Motor neuron (in vitro differentiated cells): ENCODE results near the gene PKD1L1. TPM values are rescaled to one million over a fixed set of nuclear protein-coding genes. Genes with fewer than 3 reads are reported as not detected.
A peak's percentile ranks its signal among the peaks of the same experiment; 100 is the strongest.
"Not testable (repeated sequence)": the region's sequence is repeated elsewhere in the genome, so short reads cannot be mapped to it uniquely, and the experiment has no call there.

Experiments used
- ATAC-seq, 8 experiments: fragments of 200-7000 bp; cut with Tn5 transposase; replicated peaks in 6 of 8; 2 replicates each; pipeline ENCODE4 v1.8.0; 2021; ENCODE audit warnings: mild to moderate bottlenecking in 8 of 8, moderate library complexity in 8 of 8
- H3K27ac ChIP-seq, 2 donors: fragments of 250-450 bp; sonication (Bioruptor Pico); 2 replicates each; pipeline ENCODE4 v1.9.0; 2021; ENCODE audit warnings: antibody characterized with exemption in 2 of 2, mild to moderate bottlenecking in 2 of 2, moderate library complexity in 1 of 2
- H3K4me1 ChIP-seq, 2 donors: fragments of 250-450 bp; sonication (Bioruptor Pico); replicated peaks in 1 of 2; 2 replicates each; pipeline ENCODE4 v1.6.1; 2021; ENCODE audit warnings: antibody characterized with exemption in 2 of 2, mild to moderate bottlenecking in 2 of 2, moderate library complexity in 1 of 2
- H3K4me3 ChIP-seq, 5 donors: fragments of 250-450 bp; sonication (Bioruptor Pico); 2 replicates each; pipeline ENCODE4 v1.9.0; 2021; ENCODE audit warnings: antibody characterized with exemption in 5 of 5, mild to moderate bottlenecking in 5 of 5, moderate library complexity in 4 of 5
- WGBS, 10 experiments: fragments of 450-650 bp; shearing (Covaris generic); methylation state at CpG; one replicate each; pipeline ENCODE4 v1.0.0; 2022; 5-methylcytosine and 5-hydroxymethylcytosine counted together
- in situ Hi-C, 9 experiments: fragments of 400-800 bp; cut with MboI; loops; one replicate each; pipeline ENCODE4 v1.15.0; 2021; ENCODE audit warnings: low sequenced_read_pairs in 9 of 9, low pct_unique_long_range_greater_than_20kb in 2 of 9; ENCODE audit not compliant: unreplicated experiment in 9 of 9
- total RNA-seq, 8 experiments: library from RNA; unstranded; fragments of 300-600 nt; gene quantifications; 2 replicates each; pipeline versions ENCODE4 v1.2.3 to v1.2.4, GENCODE V29; 2022

Gene PKD1L1
- total RNA-seq, 8 experiments from 2014 or later: 0.09 to 1.6 (median 0.32) TPM; not detected in 1

DNA sequence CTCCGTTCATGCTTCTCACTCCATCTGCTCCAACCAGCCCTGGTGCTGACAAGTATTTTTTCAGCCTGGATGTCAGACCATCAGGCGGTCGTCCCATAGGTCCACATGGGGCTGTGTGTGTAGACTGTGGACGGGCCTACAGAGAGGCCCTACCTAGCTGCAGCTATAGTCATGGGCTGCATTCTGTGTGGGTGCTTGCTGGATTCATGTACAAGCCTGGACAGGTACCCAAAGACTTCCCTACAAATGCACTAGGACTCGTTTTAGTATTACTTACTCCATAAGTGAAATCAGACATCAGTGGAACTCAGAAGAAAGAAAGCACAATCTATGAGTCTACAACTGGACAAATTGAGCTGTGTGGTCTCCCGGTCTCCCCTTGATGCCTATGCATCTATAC is 146.8 kb downstream of the PKD1L1 start:
- 38 to 100% (median 86%) methylated on average over 1 to 3 of the region's 6 CpGs; no CpG with 5 or more reads in 2 of the 10 experiments for WGBS, 10 experiments
- ATAC-seq: no peak
- Histone ChIP-seq H3K4me3 (no peak overlapping the region), H3K27ac (no peak overlapping the region), H3K4me1 (no peaks in the 10 kb centered on the region)
- in situ Hi-C loops: loop anchor here in 8 of 9 experiments (25.0 kb wide), 3 partner anchors 364 to 539 kb away; no protein-coding TSS in a partner anchor

DNA sequence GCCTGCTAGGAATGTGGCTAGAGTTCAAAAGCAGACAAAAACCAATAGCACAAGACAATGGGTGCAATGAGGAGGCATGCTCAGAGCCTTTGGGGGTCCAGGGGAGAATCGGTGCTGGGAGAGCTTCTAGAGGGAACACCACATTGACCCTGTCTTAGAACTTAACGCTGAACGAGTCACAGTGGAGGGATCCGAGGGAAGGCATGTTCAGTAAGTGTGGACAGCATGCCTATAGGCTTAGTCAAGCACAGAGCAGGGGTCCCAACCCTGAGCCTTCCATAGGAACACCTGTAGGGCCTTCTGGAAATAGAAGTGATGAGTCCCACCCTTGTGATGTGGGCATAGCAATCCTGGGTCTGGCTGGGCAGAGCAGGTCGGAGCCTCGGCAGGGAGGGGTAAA is 148.7 kb downstream of the PKD1L1 start:
- no peak overlapping the region for H3K4me3 ChIP-seq
- no peak for ATAC-seq
- H3K4me1 ChIP-seq: no peaks in the 10 kb centered on the region
- in situ Hi-C loops: no loop called here
- WGBS, 10 experiments: 74 to 100% (median 89%) methylated on average over 1 to 5 of the region's 6 CpGs; no CpG with 5 or more reads in 3 of the 10 experiments
- H3K27ac ChIP-seq: no peak overlapping the region

DNA sequence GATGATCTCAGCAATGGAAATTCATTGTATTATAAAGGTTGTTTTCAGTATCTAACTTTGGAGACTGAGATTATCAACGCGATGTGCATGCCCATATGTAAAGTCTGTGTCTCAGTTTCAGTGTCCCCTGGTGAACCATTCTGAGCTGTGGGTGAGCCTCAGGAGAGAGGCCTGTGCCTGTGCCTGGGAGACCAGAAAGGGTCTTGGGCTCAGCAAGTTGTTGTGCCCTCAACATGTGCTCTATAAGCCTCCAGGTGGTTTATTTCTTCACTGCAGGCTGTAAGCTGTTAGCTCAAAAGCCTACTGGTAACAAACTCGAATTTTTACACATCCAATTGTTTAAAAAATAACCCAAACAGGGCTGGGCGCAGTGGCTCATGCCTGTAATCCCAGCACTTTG is 151.9 kb downstream of the PKD1L1 start:
- WGBS, 10 experiments: 17 to 100% (median 78%) methylated on average over 1 to 4 of the region's 4 CpGs; no CpG with 5 or more reads in 4 of the 10 experiments
- H3K27ac ChIP-seq: no peak overlapping the region
- in situ Hi-C loops: no loop called here
- no peaks in the 10 kb centered on the region for H3K4me1 ChIP-seq
- H3K4me3 ChIP-seq: no peak overlapping the region
- ATAC-seq: no peak

DNA sequence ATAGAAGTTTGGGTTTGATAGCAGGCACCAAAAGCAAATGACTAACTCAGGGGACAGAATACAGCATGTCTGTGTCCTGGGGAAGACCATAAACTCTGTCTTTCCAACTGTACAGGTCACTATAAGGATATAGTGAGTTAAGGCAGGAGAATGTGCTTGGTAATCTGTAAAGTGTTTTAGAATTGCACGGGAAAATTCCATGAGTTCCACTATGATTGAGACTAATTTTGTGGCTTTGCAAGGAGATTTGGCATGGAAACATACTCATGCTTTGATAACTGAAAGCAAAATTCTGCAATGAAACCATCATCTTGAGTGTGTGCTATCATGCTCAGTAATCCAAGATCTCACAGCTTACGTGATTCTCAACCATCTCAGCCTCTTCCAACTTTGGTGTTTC is 152.6 kb downstream of the PKD1L1 start:
- H3K4me3 ChIP-seq: no peak overlapping the region
- WGBS, 10 experiments: 25 to 100% (median 75%) methylated on average over 1 to 2 of the region's 2 CpGs; no CpG with 5 or more reads in 3 of the 10 experiments
- ATAC-seq: no peak
- in situ Hi-C loops: no loop called here
- H3K4me1 ChIP-seq: no peaks in the 10 kb centered on the region
- no peak overlapping the region for H3K27ac ChIP-seq

DNA sequence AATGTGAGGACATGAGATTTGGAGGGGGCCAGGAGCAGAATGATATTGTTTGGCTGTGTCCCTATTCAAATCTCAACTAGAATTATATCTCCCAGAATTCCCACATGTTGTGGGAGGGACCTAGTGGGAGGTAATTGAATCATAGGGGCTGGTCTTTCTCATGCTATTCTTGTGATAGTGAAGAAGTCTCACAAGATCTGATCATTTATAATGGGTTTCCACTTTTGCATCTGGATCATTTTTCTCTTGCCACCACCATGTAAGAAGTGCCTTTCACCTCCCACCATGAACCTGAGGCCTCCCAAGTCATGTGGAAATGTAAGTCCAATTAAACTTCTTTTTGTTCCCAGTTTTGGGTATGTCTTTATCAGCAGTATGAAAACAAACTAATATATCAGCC is 153.1 kb downstream of the PKD1L1 start:
- in situ Hi-C loops: not testable (repeated sequence)

DNA sequence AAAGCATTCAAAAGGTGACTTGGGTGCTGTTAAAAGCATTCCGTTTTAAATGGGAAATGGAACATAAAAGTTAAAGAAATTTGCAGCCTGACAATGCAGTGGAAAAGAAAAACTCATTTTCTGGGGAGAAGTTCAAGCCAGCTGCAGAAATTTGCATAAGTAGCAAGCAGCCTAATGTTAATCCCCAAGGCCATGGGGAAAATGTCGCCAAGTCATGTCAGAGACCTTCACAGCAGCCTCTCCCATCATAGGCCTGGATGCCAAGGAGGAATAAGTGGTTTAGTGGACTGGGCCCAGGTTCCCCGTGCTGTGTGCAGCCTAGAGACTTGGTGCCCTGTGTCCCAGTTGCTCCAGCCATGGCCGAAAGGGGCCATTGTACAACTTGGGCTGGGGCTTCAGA is 154.2 kb downstream of the PKD1L1 start:
- WGBS, 10 experiments: 40 to 89% (median 67%) methylated on average over 1 to 4 of the region's 4 CpGs; no CpG with 5 or more reads in 3 of the 10 experiments
- Histone ChIP-seq H3K27ac (no peak overlapping the region), H3K4me1 (no peaks in the 10 kb centered on the region), H3K4me3 (no peak overlapping the region)
- ATAC-seq: peak in 2 of 8 experiments; percentile 20 to 55
- in situ Hi-C loops: no loop called here

More for the DNA sequence above, 153.1 kb downstream of the PKD1L1 start:
- ATAC-seq, H3K27ac ChIP-seq, H3K4me1 ChIP-seq, H3K4me3 ChIP-seq: not testable (repeated sequence)

DNA sequence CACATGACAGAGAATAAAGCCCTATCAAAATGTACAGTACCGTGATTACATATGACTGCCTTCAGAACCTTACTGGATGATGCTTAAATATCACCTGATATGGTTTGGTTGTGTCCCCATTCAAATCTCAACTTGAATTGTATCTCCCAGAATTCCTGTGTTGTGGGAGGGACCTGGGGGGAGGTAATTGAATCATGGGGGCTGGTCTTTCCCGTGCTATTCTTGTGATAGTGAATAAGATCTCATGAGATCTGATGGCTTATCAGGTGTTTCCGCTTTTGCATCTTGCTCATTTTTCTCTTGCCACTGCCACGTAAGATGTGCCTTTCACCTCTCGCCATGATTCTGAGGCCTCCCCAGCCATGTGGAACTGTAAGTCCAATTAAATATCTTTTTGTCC is 155.1 kb downstream of the PKD1L1 start:
- WGBS, 10 experiments: 50 to 100% (median 82%) methylated on average over 1 to 5 of the region's 5 CpGs; no CpG with 5 or more reads in 2 of the 10 experiments
- H3K4me3 ChIP-seq, H3K27ac ChIP-seq, in situ Hi-C loops, ATAC-seq, H3K4me1 ChIP-seq: not testable (repeated sequence)

DNA sequence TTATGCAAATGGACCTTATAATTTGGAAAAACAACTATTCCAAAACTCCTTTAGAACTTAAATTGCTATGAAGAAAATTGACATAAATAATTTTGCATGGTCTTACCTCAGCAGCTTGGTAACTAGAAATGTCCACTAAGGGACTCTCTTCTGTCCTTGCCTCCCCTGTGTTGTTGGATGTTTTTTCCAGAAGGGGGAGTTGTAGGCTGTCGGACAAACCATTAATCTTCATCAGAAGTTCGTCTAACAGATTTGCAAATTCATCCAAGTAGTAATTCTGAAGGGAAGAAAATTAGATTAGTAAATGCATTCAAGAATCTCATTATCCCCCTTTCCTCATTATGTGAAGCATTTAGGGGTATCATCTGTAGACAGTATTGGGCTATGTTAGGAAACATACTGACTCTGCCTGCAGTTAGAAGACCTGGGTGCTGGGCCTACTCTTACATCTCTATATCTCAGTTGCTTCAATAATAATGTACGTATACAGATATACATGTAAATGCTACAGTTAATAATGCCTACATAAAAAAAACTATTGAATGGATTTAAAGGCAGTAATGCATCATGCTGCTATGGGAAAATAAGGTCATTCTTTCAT is 155.6 kb downstream of the PKD1L1 start:
- Histone ChIP-seq H3K4me3 (no peak overlapping the region), H3K27ac (no peak overlapping the region), H3K4me1 (no peaks in the 10 kb centered on the region)
- in situ Hi-C loops: no loop called here
- 20 to 100% (median 71%) methylated on average over 1 to 3 of the region's 3 CpGs; no CpG with 5 or more reads in 1 of the 10 experiments for WGBS, 10 experiments
- ATAC-seq: peak in 3 of 8 experiments; percentile 41 to 56 (median 49)

DNA sequence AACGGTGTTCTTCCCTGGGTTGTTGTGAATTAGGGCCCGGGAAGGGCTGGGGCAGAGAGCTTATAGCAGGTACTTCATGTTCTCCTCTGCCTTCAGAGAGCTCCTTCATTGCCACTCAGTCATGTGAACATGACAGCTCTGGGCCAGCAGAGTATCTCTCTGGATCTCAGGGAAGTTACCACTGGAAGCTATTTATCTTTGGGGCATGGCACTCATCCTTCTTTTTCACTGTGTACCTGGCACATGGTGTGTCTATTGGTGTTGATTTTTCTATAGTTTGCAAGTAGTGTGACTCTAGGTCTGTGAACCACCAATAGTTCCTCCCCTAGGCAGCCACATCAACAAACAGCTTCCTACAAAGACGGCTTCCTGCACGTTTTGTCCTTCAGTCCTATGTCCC is 156.6 kb downstream of the PKD1L1 start:
- H3K4me1 ChIP-seq: peaks cover 0 to 1% of the 10 kb centered on the region in 2 donors
- in situ Hi-C loops: no loop called here
- ATAC-seq: no peak
- no peak overlapping the region for H3K4me3 ChIP-seq
- 29 to 100% (median 81%) methylated on average over 1 to 4 of the region's 4 CpGs for WGBS, 10 experiments
- H3K27ac ChIP-seq: no peak overlapping the region

DNA sequence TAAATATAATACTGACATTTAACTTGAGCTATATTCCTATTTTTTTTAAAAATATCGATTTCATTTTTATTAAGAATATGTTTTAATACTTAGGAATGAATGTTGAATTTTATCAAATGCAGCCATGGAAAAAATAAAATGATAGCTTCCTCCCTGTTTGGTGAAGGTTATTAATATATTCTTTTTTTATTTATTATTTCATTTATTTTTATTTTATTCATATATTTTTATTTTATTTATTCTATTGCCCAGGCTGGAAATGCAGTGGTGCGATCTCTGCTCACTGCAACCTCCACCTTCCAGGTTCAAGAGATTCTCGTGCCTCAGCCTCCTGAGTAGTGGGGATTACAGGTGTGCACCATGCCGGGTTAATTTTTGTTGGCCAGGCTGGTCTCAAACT is 160.2 kb downstream of the PKD1L1 start:
- Histone ChIP-seq H3K4me3 (no peak overlapping the region), H3K27ac (no peak overlapping the region), H3K4me1 (peaks cover 0 to 8% of the 10 kb centered on the region in 2 donors)
- 83 to 100% (median 95%) methylated on average over 1 to 4 of the region's 4 CpGs for WGBS, 10 experiments
- in situ Hi-C loops: no loop called here
- ATAC-seq: no peak

DNA sequence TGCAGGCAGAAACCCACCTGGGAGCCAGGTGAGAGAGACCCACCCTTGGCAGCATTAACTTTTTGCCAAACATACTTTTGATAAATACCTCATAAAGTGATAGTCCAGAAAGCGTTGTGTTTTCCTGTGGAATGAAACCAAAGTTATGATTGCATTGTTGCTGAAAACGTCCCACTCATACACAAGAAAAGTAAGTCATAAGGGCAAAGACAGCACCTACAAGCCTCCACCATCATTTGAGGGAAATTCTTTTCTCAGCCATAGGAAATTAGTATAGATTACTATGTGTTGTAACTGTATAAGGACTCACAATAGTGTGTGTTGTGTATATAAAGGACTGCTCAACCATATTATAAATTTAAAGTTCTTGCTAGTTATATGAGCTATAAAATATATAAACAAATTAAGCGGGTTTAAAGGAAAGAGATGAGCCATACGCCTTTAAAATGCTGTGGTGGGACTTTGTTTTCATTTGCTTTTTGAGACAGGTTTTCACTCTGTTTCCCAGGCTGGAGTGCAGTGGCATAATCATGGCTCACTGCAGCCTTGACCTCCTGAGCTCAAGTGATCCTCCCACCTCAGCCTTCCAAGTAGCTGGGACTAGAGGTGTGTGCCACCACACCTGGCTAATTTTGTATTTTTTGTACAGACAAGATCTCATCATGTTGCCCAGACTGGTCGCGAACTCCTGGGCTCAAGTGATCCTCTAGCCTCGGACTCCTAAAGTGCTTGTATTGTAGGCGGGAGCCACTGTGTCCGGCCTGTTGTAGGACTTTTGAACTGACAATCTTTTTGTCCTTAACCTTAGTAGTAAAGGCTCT is 160.8 kb downstream of the PKD1L1 start:
- 55 to 100% (median 91%) methylated on average over 1 to 9 of the region's 9 CpGs for WGBS, 10 experiments
- Histone ChIP-seq H3K4me3 (no peak overlapping the region), H3K4me1 (peaks cover 0 to 8% of the 10 kb centered on the region in 2 donors), H3K27ac (no peak overlapping the region)
- in situ Hi-C loops: no loop called here
- ATAC-seq: no peak

DNA sequence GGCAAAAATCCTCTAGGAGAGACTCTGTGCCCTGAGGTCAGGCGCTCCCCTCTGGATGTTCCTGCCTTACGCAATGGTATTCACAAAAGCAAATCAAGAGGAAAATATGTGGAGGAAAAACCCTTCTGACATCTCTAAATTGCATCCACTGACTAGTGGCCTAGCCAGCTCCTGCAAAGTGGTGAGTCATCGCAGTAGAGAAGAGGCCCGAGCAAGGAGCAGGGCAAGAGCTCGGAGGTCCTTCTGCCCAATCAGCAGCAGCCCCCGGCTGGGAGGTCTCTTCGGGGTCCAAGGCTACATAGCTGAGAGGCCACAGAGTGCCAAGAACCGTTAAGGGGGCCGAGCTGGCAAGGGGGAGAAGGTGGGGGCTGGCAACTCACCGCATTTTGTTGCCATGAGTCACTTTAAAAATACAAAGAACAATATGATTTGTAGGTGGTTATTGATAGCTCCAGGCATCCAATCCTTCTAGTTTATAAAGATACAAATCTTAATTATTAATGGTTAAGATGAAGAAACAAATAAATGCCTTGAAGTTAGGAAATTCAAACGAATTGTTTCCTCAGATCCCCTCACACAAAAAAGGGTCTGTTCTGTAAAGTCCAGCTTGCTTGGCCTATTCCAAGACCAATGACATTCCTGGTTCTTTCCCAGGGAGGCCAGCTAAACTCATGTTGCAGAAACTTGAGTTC is 161.6 kb downstream of the PKD1L1 start:
- peak; percentile 86 to 99 (median 95) for ATAC-seq
- in situ Hi-C loops: no loop called here
- H3K4me1 ChIP-seq: peaks cover 0 to 8% of the 10 kb centered on the region in 2 donors
- H3K4me3 ChIP-seq: no peak overlapping the region
- H3K27ac ChIP-seq: peak overlapping the region in 1 of 2 donors; percentile 35
- WGBS, 10 experiments: 8 to 80% (median 38%) methylated on average over 1 to 6 of the region's 11 CpGs; no CpG with 5 or more reads in 1 of the 10 experiments
